EL (cell line): Measurements from ENCODE around the gene COL6A1.
A peak's percentile ranks its signal among the peaks of the same experiment; 100 is the strongest.
"Not testable (repeated sequence)": the region's sequence is repeated elsewhere in the genome, so short reads cannot be mapped to it uniquely, and the experiment has no call there.

Experiments
- DNase-seq: peaks from one replicate; pipeline ENCODE4 v3.0.0-alpha.2; 2016

The COL6A1 gene

DNA sequence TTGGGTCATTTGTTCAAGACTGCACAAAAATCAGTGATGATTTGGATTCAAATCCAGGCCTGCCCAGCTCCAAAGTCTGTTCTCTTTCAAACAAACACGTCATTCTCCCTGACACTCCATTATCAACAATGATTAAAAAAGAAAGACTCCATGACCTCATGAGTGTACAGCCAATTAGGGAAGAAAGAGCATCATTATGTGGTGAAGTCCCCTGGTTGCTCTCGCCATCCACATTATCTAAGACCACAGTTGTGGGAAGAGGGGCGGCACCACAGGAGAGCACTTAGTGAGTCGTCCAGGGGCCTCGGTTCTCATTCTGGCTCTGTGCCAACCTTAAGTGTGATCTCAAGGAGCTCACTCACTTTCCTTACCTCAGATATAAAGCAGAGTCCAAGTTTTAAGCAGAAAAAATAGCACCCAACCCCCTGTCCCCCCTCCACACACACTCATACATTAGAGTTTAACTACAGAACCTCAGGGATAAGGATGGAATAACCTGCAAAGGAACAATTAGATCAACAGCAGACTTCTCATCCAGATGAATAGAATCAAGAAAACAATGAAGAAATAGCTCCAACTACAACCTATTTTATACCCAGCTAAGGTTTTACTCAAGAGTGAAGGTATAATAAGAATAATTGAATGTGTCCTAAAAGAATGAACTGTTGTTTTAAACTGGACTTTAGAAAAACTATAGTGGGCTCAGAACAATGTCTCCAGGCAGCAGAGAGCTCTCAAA, 47.8 kb downstream of the COL6A1 start:
- no peak for DNase-seq

DNA sequence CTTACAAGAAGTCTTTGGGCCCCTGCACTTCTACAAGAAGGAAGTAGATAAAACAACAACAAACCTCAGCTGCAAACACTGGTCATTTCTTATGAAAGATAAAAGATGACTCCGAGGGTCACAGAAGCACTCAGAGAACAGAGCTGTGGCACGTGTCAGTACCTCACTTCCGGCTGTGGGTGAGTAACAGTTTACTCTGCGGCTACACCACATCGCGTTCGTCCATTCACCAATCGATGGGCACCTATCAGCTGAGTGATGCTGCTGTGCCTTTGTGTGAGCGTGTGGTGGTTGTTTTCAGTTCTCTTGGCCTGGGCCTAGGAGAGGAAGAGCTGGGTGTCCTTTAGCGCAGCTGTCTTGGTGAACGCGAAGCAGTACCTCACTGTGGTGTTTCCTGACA, 49.9 kb downstream of the COL6A1 start:
- DNase-seq: no peak

DNA sequence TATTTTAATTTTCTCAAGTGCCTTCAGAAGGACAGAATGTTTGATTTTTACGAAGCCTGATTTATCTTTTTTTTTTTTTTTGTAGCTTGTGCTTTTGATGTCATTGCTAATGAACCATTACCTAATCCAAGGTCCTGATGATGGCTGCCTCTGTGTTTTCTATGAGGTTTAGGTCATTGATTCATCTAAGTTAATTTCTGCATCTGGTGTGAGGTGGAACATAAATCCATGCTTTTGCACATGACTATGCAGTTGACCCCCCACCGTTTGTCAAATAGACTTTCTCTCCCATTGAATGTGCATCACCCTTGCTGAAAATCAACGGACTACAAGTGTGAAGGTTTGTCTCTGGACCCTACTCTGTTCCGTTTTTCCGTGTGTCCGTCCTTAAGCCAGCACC, 50.5 kb downstream of the COL6A1 start:
- no peak for DNase-seq

DNA sequence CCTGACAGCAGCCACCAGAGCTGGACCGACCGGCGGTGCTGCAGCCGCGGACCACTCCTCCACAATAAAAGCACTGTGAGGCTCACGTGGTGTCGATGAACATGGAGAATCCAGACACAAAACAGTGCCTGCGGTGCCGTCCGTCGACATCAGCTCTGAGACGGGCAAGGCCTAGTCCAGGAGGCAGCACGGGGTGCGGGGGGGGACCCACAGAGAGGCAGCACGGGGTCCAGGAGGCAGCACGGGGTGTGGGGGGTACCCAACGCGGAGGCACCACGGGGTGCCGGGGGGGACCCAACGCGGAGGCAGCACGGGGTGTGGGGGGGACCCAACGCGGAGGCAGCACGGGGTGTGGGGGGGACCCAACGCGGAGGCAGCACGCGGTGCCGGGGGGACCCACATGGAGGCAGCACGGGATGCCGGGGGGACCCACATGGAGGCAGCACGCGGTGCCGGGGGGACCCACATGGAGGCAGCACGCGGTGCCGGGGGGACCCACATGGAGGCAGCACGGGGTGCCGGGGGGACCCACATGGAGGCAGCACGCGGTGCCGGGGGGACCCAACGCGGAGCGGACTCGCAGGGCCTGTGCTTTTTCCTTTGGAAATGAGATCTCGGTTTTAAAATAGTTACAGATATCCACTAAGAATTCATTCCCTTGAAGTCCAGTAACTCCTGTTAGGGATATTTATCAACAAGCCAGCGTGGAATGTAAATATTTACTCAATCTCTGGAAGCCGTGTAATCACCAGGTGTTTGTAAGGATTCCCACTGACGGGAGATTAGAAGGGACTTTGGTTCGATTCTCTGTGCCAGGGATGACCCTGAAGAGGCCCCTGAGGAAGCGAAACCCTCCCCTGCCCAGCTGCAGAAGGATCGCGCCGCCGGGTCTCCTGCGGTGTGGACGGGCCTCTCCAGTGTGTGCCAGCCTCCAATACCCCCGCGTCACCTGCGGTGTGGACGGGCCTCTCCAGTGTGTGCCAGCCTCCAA, 52.1 kb downstream of the COL6A1 start:
- DNase-seq: no peak

DNA sequence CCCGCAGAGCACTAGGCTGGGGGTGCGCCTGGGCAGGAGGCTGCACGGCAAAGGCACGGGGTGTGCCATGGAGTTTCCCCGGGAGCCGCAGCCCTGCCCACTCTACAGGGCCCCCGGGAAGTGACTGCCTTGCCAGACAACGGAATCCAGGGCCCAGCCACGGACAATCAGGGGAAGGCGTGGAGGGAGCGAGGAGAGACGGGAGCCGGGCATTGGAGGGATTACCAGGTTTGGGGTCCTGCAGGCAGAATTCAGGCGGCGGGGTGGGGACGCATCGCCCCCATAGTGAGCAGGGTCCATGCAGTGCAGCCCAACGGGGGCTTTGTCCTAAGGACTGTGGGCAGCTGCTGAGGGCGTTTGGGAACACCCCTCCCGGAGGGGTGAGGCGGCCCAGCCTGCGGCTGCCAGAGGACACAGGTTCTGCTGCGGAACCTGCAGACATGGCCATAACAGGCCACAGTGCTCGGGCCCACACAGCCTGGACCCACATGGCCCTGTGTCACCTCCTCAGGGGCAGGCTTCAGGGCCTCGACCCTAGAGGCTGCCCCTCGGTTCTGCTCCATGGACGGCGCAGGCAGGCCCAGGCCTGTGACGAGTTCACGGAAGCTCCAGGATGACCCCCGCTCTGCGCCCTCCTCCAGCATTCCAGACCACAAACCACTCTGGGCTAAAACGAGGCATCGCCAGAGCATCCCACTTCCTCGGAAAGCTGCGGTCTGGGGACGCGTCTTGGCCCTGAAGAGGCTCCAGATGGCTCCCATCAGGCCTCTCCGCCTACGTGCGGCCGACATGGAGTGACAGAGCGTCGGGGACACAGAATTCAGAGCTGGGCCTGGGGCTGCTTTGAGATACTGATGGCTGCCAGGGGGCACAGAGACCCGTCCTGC, 54.5 kb downstream of the COL6A1 start:
- peak; percentile 81 for DNase-seq

DNA sequence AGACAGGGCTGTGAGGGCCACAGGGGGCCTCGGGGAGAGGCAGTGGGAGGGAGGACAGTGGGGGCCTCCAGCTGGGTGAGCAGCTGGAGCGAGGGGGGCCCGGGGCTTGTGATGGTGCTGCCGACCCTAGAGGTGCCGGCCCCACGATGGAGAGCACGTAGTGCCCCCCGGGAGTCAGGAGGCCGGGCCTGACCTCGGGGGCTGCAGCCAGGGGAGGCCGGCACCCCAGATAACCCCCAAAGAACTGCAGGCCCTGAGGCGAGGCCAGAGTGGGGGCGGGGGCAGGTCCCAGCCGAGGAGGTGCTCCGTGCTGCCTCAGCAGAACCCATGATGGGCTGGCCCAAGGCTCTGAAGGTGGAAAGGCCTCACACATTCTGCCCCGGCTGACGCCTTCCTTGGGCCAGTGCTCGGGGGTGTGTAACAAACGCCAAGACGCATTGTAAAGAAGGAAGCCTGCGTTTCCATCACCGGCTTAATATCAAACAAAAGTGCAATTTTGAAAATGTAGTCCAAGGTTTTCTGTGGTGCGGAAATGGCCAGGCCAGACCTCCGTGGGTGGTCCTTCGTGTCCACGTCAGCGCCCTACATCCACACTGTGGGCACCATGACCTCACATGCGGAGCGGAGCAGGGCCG, 55.2 kb downstream of the COL6A1 start:
- DNase-seq: no peak

DNA sequence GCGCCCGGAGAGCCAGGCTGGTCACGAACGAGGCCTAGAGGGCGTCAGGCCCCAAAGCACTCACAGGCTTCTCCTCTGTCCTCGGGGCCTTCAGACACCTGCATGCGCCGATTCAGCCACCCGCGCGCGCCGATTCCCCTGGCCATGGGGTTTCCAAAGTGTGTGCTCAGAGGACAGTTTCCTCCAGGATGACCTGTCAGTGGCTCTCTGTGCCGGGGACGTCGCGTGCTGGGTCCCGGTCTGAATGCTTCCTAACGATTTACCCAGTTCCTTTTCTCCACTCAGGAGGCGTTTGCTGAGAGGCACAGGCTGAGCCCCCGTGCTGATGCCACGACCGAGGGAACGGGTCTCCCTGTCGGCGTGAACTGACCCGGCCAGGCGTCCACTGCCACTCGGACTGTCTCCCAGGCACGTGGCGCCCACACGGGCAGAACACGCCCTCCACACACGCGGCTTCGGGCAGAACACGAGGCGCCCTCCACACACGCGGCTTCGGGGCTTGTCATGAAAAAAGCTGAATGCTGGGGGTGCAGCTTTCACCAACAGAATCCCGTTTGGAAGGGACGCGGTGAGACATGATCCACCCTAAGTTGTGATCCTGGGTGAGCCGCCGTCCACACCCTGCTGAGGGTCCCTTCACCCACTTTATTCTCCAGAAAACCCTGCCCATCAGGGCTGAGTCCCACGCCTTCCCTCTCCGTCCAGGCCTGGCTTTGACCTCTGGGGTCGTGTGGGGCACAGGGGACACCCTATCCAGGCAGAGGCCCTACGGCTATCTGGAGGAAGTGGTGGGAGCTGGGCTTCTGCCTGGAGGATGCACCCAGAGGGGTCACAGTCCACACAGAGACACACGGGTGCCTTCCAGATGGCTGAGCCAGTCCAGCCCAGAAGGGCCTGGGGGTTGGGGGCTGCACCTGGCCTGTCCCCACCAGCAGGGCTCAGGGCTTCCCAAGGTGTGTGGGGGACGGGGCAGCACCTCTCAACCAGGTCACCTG, 56.1 kb downstream of the COL6A1 start:
- no peak for DNase-seq

DNA sequence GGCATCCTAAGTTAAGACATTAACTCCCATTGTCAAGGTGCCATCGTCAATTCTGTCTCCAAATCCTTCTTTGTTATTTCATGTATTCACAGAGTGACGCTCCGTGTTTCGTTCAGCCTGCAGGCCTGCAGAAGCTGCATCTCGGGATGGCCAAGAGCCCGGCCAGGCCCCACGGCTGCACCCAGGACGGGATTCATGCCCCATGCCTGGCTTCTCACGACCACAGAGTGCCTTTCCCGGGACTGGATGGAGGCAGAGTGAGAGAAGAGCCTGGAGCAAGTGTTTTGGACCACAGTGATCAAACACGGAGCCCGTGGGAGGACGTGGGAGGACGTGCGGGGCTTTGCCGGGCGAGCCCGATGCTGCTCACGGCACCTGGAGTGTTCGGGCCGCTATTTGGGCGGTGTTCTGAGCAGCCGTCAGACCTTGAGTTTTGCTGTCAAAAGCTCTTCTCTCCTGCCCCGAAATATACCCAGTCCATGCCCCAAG, 56.8 kb downstream of the COL6A1 start:
- no peak for DNase-seq

DNA sequence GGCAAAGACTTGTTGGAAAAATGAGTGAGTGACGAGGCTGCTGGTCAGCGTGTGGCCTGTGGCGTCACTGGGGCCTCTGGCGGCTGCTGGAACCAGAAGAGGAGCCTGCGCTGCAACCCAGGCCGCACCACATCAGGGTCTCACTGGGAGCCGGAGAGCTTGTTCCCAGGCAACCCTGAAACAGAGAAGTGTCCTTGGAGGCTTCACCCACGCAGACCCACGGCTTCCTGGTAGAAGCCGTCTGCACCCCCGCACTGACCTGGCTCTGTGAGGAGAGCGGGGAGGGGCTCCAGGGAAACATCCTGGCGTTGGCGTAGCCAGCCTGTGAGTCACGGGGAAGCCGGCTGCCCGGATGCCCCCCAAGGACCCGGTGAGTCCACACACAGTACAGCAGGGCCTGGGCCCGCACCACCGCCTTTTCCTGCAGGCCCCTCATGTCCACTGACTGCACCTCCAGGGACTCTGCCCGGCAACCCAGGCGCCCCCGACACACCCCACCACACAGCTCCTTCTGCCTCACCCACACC, 57.4 kb downstream of the COL6A1 start:
- peak; percentile 94 for DNase-seq

DNA sequence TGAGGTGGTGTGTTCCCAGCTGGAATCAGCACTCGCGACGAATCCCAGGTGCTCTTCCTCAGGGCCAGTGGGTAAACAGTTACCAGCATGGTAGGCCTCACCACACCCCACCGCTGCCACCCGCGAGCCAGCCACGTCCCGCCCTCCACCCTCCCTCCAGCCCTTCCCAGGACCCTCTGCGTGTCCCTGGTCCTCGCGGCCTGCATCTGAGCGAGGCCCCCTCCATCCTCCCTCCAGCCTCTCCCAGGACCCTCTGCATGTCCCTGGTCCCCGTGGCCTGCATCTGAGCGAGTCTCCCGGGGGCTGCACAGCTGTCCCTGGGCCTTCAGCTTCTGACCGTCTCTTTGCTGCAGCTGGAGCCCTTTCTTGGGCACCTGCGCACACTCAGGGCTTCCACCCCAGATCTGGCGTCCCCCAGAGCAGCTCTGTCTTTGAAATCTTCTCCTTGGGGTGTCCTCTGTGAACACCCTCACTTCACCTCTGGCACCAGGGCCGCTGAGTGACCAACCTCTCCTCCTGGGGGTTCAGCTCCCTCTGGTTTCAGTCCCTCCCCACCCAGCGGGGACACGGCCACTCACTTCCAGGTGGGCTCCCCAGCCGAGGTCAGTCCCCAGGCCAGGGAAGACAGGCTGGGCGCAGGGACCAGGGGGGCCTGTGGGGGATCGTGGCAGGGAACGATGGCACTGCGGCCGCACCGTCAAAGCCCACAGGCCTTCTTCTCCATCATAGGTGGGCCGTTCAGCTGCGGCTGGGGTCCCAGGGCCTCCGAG, 58.5 kb downstream of the COL6A1 start:
- DNase-seq: no peak

DNA sequence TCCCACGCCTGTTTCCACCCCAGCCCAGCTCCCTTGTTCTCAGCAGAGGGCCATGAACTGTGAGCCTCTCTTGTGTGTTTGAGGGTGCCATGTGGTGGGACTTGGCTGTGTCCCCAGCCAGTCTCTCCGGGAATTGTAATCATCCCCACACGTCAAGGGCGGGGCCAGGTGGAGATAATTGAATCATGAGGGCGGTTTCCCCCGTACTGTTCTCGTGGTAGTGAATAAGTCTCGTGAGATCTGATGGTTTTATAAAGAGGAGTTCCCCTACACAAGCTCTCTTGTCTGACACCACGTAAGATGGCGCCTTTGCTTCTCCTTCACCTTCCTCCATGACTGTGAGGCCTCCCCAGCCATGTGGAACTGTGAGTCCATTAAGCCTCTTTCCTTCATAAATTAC, 59.1 kb downstream of the COL6A1 start:
- no peak for DNase-seq

DNA sequence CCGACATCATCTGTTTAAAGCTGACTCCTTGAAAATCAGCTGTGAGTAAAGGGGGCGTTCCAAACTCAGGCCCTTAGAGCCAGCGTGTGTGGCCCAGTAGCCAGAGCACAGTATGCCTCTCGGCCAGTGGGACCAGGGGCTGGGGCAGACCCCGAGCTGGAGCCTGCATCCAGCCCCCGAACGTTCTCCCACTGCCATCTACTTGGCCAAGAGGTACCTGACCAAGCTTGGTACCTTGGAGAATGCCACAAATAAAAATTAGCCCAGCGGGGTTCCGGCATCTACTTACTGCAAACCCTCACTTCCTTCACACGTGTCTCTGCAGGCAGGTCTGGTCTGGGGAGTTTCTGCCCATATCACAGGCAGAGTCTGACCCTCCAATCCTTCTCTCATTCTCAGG, 59.6 kb downstream of the COL6A1 start:
- DNase-seq: no peak

DNA sequence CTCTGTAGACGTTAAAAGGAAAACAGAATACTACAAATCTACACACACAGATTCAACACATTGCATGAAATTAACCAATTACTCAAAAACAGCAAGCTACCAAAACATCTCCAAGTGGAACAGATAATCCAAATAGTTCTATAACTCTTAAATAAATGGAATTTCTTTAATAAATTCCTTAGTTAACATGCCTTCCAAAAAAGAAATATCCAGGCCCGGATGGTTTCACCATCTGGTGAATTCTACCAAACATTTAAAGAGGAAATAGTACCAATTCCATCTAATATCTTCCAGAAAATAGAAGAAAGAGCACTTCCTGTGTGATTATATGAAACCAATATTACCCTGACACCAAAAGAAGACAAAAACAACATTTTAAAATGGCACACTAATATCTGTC, 63.6 kb downstream of the COL6A1 start:
- DNase-seq: no peak

DNA sequence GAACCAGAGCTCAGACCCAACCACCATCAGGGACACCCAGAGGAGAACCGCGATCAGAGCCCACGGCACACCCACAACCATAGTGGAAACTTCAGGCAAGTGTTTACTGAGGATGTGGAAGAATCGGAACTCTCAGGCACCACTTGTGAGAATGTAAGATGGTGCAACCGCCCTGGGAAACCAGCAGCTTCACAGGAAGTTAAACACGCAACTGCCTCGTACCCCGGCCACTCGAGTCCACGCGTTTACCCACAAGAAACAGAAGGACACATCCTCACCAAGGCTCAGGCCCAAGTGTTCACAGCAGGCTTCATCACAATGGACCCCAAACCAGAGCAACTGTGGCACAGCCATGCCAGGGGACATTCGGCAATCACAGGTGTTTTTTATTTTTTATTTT, 64.9 kb downstream of the COL6A1 start:
- no peak for DNase-seq

DNA sequence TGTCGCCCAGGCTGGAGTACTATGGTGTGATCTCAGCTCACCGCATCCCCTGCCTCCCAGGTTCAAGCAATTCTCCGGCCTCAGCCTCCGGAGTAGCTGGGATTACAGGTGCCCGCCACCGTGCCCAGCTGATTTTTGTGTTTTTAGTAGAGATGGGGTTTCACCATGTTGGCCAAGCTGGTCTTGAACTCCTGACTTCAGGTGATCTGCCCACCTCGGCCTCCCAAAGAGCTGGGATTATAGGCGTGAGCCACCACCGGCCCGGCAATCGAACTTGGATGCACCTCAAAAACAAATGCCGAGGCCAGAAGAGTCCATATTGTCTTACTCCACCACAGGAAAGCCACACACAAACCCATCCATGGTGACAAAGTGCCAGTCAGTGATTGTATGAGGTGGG, 65.3 kb downstream of the COL6A1 start:
- DNase-seq: not testable (repeated sequence)

DNA sequence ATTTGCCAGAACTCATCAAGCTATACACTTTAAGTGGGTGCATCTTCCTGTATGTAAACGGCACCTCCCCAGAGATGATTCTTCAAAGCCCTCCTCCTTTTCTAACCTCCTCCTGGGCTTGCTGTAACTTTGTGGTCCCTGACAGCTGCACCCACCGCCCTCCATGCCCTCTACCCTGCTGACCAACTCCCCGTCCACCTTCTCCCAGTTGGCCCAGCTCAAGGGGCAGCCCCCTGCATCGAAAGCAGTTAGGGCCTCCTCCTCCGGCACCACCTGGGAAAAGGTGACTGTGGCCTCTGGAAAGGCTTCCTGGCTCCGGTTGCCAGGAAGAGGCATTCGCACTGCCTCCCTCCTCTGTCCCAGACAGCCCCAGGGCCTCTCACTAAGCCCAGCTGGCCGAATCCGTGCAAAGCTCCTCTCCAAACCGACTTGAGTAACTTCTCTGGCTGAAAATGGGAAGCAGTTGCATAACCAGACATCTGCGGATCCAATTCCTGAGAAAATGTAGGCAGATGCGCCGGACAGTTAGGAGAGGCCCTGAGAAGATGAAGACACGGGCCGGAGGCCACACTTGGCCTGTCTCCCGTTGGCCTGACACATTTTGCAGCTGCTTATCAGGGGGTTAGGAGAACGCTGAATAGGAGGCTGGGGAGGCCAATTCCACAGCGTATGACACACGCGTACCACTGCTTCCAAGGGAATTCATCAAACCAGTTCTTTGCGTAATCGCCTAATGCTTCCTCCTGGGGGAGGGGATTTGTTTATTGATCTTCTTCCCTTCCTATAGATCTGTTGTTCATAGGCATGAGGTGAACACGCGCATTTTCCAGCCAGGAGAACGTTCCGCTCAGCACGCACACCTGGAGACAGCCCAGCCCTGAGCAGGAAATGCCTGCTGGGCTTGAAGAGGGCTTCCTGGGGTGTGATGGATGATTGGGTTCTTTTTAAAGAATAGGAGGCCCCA, 67.6 kb downstream of the COL6A1 start:
- peak; percentile 100 for DNase-seq

DNA sequence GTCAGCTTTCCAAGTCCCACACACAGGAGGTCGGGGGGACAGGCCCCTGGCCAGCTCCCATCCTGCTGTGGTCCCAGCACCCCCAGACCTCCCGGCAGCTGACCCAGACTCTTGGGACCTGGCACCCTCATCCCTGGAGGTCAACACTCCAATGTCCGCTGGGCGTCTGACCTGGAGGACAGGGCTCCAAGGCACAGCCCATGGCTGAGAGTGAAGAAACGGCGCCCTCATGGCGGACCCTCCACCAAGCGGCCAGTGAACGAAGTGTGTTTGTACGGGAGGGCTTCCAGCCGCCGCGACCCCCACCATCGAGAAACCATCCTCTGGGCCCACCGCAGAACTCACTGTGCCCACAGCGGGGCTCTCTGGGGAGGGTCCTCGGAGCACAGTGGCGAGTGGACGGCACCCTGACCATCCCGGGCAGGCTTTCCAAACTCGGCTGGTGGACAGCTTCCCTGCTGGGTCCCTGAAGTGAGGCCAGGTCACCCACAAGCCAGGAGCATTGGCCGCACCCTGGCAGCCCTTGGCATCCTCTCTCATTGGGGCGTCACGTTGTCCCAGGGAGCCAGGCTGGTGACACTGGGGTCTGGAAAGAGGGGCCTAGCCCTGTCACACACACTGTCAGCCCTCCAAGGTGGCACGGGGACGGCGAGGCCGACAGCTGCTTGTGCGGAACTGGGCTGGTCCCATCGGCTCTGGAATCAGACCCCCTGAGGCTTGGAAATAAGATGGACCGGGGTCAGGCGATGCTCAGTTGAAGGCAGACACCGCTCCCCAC, 68.5 kb downstream of the COL6A1 start:
- no peak for DNase-seq
